Measurements from ENCODE around the gene CERS6.
"Not testable (repeated sequence)": the region's sequence is repeated elsewhere in the genome, so short reads cannot be mapped to it uniquely, and the experiment has no call there.

Gene CERS6

DNA sequence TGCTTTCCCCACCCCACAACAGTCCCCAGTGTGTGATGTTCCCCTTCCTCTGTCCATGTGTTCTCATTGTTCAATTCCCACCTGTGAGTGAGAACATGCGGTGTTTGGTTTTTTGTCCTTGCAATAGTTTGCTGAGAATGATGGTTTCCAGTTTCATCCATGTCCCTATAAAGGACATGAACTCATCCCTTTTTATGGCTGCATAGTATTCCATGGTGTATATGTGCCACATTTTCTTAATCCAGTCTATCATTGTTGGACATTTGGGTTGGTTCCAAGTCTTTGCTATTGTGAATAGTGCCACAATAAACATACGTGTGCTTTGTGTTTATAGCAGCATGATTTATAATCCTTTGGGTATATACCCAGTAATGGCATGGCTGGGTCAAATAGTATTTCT is 335.1 kb downstream of the CERS6 start:
- DNase-seq (ENCODE audit: low read depth in 1 of 2, low spot score in 1 of 2) = not testable (repeated sequence)

DNA sequence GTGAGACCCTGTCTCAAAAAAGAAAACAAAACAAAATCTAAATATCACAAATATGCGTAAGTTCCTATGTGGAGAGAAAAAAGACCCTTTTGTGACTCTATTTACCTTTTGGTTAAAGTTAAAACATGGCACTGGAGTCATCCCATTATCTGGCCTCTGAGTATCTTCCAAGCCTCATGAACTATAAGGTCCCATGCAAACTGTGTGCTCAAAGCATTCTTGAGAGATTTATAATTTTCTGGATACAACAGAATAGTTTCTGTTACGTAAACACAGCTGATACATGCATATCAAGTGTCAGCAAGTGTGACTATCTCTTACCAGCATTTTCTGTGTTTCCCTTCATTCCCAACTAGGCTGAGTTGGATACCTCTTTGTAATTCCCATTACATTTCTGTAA is 337.5 kb downstream of the CERS6 start:
- DNase-seq (ENCODE audit: low read depth in 1 of 2, low spot score in 1 of 2) = no peak

- no peak for DNase-seq (ENCODE audit: low read depth in 1 of 2, low spot score in 1 of 2)
Observed at GRCh38 chr2:168794968-168795367, 338.9 kb downstream of the CERS6 start.

DNA sequence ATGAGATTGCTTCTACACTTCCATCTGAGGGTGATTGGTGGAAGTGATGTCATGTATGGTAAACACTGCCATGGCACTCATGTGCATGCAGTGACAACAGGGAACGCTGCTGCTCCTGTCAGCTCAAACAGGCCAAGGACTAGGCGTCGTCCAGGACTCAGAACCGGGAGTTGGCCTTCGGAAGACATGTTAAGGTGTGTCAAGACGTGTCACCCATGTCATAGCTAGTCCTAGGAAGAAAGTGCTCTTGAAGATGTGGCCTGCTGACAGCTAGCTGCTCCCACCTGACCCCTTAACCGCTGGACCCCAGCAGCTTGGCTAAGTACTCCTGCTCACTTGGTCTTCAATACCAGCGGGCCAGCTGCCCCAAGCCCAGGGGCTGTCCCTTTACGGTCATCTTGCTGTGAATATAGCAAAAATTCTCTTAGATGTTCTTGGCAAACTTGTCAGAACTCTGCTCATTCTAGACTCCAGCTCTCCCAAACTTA is 340.1 kb downstream of the CERS6 start:
- DNase-seq (ENCODE audit: low read depth in 1 of 2, low spot score in 1 of 2) = no peak

DNA sequence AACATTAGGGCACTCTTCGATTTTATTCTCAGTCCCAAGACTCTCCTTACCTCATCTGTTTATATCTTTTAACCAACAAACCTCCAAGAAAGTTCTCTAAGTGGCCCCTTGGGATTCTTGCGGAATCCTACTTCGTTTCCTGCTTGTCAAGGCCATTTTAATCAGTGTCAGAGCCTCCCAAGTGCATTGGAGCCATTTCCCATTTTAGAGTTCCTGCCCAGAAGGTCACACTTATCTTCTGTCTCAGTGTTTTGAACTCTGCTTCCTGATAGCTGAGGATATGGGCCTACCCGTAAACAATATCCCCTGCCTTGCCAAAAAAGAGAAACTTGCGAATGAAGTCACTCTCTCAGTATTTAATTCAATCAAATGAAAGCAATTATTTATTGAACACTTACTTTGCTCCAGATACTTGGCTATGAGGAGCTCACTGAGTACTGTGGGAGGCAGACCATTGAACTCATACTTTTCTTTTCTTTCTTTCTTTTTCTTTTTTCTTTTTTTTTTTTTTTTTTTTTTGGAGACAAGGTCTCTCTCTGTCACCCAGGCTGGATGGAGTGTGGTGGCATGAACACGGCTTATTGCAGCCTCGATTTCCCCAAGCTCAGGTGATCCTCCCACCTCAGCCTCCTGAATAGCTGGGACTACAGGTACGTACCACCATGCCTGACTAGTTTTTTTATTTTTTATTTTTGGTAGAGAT is 340.7 kb downstream of the CERS6 start:
- DNase-seq (ENCODE audit: low read depth in 1 of 2, low spot score in 1 of 2) = no peak

- DNase-seq (ENCODE audit: low read depth in 1 of 2, low spot score in 1 of 2) = no peak
Observed at GRCh38 chr2:168797286-168797655, 341.2 kb downstream of the CERS6 start.

DNA sequence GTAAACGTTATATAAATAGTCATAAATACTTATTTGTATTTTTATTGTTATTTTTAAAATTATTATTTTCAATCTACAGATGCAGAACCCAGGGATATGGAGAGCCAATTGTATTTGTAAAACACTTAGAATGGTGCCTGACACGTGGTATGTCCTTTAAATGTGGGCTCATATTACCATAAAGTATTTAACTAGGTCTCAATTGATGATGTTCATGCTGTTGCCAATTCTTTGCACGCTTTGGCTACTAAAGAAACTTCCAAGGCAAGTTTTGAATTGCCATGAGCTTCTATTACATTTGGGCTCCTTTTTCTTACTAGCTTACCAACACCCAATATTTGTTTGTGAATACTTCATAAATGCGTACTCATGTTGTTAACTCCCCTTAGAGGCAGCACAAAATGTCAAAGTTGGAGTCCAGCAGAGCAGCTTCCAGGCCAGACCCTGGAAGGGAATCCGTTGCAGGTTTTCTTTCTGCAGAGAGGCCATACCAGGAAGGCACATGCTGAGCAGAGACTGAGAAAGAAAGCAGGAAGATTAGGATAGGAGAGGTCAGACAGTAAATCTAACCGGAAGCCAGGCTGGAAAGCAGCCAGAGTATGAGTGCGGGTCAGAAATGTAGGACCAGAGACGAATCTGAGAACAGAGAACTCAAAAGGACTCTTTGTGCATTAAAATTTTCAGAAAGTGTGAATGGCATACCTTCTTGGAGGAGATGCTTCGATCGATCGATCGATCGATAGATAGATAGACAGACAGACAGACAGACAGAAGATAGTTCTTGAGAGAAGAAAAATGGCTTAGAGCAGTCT is 342.2 kb downstream of the CERS6 start:
- no peak for DNase-seq (ENCODE audit: low read depth in 1 of 2, low spot score in 1 of 2)

GRCh38 chr2:168798888-168799410 is 342.9 kb downstream of the CERS6 start:
- DNase-seq (ENCODE audit: low read depth in 1 of 2, low spot score in 1 of 2) = no peak

DNA sequence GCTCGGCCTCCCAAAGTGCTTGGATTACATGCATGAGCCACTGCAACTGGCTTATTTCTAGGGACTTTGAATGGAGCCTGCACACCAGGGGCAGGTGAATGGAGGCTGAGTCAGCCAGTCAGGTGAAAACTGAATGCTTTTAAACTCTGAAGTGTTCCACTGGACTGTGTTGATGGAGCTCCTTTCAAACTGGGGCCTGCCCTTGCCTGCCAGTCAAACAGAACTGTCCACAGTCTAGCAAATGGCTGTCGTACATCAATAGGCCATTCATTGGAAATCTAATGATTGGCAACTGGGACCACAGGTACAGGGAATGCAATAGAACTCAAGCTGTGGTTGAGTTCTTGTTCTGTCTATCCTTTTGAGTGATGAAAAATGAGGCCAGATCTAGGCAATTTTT is 345.4 kb downstream of the CERS6 start:
- DNase-seq (ENCODE audit: low read depth in 1 of 2, low spot score in 1 of 2) = no peak

DNA sequence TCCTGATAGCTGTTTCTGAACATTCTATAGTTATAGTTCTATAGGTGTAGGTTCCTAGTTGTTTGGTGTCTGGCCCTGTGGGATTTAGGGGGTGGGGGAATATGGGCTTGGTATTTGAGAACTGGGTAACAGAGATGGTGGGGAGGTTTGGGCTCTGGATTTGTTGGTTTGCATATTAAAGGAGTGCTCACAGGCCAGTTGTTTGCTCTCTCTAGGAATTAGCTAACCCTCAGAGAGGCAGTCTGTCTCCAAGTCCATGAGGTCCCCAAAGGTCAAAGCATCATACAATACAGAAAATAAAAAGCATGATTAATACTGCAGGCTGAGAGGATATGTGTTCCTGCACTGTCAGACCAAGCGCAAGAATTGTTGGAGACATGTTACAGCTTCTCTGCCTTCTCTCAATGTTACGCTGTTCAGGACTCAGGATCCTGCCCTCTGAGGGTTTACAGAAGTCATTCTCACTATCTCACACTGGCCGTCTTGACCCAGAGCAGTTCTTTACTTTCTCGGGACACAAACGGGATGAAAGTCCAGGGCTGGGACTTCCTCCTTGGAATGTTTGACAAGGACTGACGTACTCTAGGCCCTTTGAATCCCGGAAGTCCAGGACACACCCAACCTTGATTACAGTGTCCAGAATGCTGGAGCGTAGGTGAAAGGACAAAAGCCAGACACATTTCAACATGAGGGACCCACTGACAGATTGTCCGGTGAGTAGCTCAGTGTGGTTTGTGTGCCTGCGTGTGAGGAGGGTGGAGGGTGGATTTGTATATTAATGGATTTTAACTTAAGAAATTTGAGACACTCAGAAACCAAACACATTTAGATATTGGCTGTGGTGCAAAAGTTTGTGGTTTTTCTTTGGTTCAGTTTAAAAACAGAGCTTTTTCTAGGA is 346.1 kb downstream of the CERS6 start, which contains the start of gene NOSTRIN:
NOSTRIN (plus strand) TSS at position 677 of the 898 bp plus-strand sequence; CDS start at position 687, 10 bp downstream.
- no peak for DNase-seq (ENCODE audit: low read depth in 1 of 2, low spot score in 1 of 2)

GRCh38 chr2:168802859-168803725 is 347.0 kb downstream of the CERS6 start:
- no peak for DNase-seq (ENCODE audit: low read depth in 1 of 2, low spot score in 1 of 2)

- no peak for DNase-seq (ENCODE audit: low read depth in 1 of 2, low spot score in 1 of 2)
Observed at GRCh38 chr2:168804214-168804613, 348.1 kb downstream of the CERS6 start.

GRCh38 chr2:168805615-168806014 is 349.5 kb downstream of the CERS6 start:
- no peak for DNase-seq (ENCODE audit: low read depth in 1 of 2, low spot score in 1 of 2)

DNA sequence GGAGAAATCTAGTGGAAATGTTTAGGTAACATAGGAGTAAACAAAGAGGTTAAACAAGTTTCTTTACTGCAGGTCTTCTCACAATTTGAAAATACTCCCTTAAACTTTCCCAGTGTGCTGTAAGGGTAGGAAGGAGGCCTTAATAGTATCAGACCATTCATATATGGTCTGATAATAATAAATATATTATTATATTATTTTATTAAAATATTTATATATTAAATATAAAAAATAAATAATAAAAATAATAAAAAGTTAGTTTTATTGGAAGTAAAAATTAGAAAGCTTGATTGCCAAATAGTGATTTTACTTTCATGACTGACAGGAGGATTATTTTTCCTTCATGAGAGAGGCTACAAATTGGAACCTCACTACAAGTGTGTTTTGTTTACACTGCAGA is 353.5 kb downstream of the CERS6 start:
- DNase-seq (ENCODE audit: low read depth in 1 of 2, low spot score in 1 of 2) = no peak

DNA sequence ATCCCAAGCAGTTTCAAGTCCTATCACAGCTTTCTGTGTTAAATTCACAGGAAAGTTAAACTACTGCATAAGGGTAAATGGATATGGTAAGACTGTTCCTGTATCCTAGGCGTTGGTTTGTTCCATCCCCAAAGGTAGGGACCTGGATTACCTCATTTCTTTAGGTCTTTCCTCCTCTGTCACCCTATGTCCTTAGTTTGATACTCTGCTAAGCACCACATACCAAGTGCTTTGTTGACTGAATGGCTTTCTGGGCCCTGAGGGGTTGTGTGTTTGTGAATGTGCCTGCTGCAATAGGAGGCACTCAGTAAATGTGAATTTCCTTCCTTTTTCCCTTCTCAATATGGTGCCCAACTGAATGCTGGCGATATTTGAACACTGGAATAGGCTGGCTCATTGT is 354.2 kb downstream of the CERS6 start:
- no peak for DNase-seq (ENCODE audit: low read depth in 1 of 2, low spot score in 1 of 2)

DNA sequence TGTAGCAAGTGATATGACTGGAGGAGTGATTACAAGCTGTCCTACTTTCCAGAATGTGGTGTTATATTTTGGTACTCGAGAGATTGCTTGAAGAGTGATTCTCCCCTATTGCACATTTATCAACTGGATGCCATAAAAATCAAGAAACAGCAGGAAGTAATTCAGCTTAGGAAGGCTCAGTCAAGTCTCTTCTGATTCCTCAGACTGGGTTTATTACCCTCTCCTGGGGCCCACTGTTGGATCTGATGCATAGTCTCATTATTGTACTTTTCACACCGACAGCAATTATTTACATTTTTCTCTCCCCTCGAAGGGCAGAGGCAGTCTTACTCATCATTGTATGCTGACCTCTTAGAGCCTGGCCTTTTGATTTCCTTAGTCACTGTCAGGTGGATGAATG is 355.6 kb downstream of the CERS6 start:
- DNase-seq (ENCODE audit: low read depth in 1 of 2, low spot score in 1 of 2) = no peak

- no peak for DNase-seq (ENCODE audit: low read depth in 1 of 2, low spot score in 1 of 2)
Observed at GRCh38 chr2:168814046-168814445, 358.0 kb downstream of the CERS6 start.

DNA sequence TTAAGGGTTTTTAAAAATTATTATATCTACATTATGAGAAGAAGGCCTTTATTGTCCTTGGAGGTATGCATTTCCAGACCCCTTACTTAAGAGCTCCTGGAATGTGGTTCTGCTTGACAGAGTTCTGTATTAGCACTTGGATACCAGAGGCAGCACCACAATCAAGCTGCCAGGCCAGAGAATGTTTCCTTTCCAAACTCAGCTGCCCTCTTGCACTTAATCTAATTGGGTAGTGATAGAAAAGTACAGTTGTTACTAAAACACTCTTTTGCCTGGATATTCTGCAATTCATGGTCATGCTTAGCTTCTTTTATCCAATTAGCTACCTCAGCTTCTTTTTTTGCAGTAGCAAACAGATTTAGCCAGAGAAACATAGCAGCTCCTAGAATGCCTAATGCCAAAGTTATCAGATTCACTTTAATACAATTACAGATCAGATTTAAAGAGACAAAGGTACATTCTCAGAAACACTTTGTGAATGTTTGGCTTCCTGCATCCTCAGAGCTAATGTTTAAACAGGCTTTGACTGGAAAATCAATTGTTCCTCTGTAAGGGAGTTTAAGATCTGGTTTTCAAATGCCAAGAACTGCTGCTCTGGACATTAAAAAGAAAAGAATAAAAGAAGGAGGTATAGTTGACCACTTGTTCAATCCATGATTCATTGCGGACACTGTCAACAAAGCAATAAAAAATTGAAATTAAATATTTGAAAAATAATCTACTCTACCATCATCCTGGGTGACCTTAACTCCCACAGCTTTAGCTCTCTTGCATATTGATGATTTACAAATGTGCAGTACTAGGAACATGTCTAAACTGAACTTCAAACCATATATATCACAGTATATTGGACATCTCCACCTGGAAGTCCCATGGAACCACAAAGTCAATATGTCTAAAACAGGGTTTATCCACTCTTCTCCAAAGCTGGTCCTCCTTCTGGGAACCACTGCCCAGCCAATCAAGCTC is 359.2 kb downstream of the CERS6 start:
- DNase-seq (ENCODE audit: low read depth in 1 of 2, low spot score in 1 of 2) = no peak

GRCh38 chr2:168816369-168816768 is 360.3 kb downstream of the CERS6 start:
- no peak for DNase-seq (ENCODE audit: low read depth in 1 of 2, low spot score in 1 of 2)
